Endometrial microvascular endothelial cells (primary cell): ENCODE data around the gene SPATS2. TPM values are rescaled to one million over a fixed set of nuclear protein-coding genes. Genes with fewer than 3 reads are reported as not detected.

Experiments used
- in situ Hi-C: cut with HindIII; loops from 2 replicates; pipeline ENCODE4 v1.10.0; 2017; ENCODE audit warnings: low sequenced_read_pairs, low pct_unique_long_range_greater_than_20kb; ENCODE audit errors: inconsistent ontology term
- total RNA-seq: library from RNA; depleted of rRNA; stranded (reverse); fragments of >200 nt; gene quantifications from one replicate; pipeline ENCODE4 v1.2.3, GENCODE V29; 2015; ENCODE audit errors: inconsistent ontology term

Gene SPATS2
- total RNA-seq, 1 donor from 2014 or later: 65.6 TPM

DNA sequence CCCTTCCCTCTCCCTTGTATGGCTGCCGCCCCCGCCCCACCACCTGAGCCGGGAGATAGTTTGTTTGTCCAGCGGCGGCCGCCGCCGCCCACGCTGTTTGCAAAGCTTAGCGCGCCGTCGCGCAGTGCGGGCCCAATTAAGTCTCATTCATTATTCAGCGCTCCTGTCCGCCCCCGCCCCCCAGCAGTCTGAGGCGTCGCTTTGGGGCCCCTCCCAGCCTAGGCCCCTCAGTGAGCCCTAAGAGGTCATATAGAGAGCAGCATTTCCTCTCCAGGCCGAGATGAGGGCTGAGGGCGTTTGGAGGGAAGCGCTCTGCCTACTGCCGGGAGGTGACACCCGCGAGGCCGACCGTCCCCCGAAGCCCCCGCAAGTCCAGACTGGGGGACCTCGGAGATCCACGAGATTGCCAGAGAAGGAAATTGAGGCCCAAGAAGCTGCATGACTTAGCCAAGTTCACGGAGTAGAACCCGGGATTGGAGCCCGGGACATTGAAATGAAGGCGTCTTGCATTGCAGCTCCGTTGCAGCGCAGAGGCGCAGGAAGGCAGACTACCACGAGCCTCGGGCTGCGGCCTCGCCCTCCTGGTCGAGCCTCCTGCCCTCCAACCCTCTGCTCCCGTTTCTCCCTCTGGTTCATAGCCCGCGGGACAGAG, 20.5 kb upstream of the SPATS2 start, which contains the start of gene DNAJC22:
TSS of gene DNAJC22 (plus strand) at position 230 of the 652 bp plus-strand sequence. CDS start 1,985 bp downstream, outside the sequence.
- in situ Hi-C loops: no loop called here

DNA sequence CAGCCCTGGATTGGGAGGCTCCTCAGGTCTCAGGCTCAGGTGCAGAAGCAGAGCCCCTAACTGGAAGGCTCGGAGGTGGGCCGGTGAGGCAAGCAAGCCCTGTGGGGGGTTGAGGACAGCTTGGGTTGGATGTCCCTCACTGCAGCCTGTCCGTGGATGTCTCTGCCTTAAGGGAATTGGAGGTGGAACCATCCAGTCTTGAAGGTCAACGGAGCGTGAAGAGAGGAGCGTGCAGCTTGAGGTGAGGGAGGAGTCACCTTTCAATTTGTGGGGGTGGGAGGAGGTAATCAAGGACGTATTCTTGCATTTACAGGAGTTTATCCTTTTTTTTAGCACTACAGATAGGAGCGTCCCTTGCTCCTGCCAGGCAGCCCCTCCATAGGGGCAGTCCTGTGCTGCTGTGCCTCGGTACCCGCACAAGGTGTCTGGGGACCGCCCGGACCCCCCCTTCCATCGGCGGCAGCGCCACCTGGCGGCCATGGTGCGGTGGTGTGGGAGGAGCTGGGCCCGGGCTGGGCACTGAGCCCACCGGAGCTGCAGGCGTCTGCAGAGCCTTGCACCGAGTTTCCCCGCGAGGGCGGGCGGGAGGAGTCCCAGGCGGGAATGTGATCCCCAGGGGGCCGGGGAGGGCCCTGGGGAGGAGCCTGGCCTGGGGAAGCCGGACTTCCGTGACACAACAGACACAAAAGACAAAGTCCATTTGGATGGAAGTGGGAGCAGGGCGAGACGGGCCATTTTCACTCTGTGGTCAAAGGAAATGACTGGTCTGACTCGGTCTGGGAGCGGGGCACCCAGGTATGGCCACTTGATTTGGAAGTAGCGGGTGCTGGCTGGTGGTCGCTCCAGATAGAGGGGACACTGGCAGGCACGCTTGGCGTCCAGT, 19.7 kb upstream of the SPATS2 start:
- in situ Hi-C loops: no loop called here

DNA sequence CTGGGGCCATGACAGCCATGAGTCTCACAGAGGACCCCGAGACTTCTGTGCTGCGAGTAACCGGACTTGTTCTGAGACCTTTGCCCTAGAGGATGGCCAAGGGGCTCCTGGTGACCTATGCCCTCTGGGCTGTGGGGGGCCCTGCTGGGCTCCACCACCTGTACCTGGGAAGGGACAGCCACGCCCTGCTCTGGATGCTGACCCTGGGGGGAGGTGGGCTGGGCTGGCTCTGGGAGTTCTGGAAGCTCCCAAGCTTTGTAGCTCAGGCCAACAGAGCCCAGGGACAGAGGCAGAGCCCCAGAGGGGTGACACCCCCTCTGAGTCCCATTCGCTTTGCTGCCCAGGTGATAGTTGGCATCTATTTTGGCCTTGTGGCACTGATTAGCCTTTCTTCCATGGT, 18.5 kb upstream of the SPATS2 start:
- in situ Hi-C loops: no loop called here

DNA sequence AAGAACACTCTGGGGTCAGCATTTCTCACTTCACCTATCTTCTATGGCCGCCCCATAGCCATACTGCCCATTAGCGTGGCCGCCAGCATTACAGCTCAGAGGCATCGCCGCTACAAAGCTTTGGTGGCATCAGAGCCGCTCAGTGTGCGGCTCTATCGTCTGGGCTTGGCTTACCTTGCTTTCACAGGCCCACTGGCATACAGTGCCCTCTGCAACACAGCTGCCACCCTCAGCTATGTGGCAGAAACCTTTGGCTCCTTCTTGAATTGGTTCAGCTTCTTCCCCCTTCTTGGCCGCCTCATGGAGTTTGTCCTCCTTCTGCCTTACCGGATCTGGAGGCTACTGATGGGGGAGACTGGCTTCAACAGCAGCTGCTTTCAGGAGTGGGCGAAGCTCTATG, 18.0 kb upstream of the SPATS2 start:
- in situ Hi-C loops: no loop called here

GRCh38 chr12:49352351-49352750, 14.9 kb upstream of the SPATS2 start:
- in situ Hi-C loops: no loop called here

DNA sequence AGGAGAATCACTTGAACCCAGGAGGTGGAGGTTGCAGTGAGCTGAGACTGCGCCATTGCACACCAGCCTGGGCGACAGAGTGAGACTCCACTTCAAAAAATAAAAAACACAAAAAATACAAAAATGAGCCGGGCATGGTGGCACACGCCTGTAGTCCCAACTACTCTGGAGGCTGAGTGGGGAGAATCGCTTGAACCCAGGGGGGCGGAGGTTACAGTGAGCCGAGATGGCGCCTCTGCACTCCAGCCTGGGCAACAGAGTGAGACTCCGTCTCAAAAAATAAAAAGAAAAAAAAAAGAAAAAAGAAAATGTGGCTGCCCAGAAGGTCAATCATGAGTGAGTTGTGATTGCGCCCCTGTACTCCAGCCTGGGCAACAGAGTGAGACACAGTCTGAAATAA, 11.3 kb upstream of the SPATS2 start:
- in situ Hi-C loops: no loop called here

DNA sequence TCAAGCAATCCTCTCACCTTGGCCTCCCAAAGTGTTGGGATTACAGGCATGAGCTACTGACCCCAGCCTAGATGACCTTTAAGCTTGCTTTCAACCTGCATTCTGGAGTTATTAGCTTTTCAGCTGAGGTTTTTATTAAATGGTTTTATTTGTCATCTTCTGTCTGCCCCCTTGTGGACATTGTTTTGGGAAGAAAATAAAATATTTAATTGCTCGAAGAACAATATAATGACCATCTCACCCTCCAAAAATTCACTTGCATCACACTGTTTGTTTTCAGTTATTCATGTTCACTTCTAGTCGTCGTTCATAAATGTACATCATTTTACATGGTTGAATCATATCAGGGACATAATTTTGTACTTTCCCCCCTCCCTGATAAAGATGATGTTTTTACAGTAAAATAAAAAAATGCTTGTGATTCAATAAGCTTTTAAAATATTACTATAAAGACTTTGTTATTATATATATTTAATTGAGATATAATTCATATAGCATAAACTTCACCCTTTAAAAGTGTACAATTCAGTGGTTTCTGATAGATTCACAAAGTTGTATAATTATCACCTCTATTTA, 10.1 kb upstream of the SPATS2 start:
- in situ Hi-C loops: no loop called here

DNA sequence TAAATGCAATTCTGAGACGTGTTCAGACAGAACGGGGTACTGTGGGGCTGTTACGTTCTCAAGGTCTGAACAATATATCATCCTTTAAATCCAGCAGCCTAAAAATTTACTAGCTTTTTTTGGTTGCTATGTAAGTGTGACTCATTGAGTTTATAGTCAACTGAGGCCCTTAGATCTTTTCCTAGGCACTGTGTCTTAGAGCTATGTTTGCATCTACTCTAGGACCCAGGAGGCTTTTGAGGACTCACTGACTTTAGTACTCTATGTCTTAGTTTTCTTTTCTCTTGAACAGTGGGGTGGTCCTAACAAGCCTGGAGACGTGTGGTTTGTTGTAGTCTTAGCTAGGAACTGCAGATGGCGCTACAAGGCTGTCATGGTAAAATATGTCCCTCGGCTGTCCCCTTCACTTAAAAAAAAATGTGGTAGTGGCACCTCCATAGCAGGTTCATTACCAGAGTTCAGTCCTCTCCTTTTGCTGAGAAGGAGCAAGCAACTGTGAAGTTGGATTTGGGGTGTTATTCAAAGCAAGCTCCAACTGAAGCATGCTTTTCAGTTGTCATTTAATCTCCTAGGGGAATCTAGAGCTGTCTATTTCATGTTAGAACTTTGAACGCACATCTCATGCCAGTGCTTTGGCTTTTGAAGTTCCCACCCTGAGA, 8.7 kb upstream of the SPATS2 start:
- in situ Hi-C loops: no loop called here

GRCh38 chr12:49359671-49360070, 7.6 kb upstream of the SPATS2 start:
- in situ Hi-C loops: no loop called here

DNA sequence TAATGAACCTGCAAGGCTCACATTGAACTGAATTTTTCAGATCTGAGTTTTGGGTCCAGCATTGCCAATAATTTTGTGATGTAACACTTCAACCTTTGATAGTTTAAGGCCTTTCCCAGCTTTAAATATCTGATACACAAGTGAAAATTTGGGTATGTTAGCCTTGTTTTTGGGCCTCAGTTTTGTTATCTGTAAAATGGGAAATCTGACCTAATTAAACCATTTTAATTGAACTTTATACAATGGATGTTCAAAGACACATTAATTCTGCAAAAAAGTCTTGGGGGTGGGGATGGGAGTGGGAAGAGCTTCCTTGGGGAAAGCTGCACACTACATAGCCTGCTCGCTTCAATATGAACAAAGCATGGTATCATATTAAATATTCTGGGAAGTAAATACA, 5.2 kb upstream of the SPATS2 start:
- in situ Hi-C loops: no loop called here

DNA sequence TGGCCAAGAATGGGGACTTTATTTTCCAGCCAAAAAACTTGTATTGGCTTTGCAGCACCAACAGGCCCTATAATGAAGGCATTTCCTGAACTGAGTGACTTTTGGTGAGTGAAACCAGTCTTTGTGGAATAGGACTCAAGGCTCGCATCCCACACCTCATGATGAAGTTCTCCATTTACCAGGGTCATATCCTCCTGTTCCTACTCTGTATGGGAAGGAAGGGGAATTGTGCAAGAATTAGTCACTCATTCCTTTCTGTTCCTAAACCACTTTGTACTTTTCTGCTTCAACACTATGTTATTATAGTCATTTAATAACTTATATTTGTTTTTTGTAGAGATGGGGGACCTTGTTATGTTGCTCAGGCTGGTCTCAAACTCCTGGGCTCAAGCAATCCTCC, 2.3 kb upstream of the SPATS2 start:
- in situ Hi-C loops: loop anchor here (5.0 kb wide), 1 partner anchor 147 kb away; no protein-coding TSS in a partner anchor

DNA sequence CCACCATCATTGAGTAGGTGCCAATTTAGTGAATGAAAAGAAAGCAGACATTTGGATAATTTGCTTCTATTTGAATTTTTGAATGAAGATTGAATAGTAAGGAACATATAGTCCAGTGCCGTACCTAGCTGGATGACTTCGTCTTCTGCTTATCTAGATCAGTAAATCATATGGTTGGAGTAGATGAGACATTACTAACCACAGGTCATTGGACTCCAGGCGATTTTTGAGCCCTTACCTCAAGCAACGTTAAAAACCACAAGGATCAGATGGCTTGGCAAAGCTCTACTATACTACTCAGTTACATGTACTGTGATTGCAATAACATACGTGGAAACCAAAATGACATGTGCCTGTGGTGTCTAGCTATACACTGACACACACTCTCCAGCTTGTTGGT, 1.7 kb upstream of the SPATS2 start:
- in situ Hi-C loops: loop anchor here (5.0 kb wide), 1 partner anchor 147 kb away; no protein-coding TSS in a partner anchor

- in situ Hi-C loops: loop anchor here (5.0 kb wide), 1 partner anchor 146 kb away; no protein-coding TSS in a partner anchor
Measured at GRCh38 chr12:49366096-49366651, 1.1 kb upstream of the SPATS2 start.

DNA sequence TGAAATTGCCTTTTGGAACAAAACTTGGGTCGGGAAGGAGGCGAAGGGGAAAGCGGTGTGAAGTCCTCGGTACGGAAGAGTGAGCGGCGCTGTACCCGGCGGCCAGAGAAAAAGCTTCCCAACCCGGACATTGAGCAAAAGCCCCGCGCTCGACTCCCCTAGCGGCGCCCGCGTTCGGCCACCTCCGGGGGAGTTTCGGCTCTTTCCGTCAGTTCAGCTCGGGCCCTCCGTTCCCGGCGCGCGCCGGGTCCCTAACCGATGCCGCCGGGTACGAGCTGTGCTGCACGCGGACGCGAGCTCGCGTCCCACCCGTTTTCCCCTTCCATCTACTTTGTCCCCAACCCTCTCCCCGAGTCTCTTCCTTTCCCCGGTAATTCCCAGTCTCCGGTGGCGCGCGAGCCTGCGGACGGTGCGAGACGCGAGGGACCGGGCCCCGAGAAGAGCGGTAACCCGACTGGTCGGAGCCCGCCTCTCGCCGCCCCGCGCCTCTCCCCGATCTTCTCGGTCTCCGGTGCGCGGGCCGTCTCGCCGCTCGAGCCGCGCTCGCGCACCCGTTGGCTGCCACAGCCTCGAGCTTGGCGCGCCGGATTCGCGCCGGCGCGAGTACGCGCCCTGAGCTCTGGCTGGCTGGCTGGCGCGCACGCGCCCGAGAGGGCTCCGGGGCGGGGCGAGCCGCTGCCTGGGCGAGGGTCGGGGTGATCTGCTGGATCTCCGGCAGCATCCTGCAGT, 446 bp upstream of the SPATS2 start:
- in situ Hi-C loops: loop anchor here (5.0 kb wide), 1 partner anchor 145 kb away; no protein-coding TSS in a partner anchor

GRCh38 chr12:49368240-49368600, 958 bp downstream of the SPATS2 start:
- in situ Hi-C loops: loop anchor here (5.0 kb wide), 1 partner anchor 144 kb away; no protein-coding TSS in a partner anchor

- in situ Hi-C loops: loop anchor here (5.0 kb wide), 1 partner anchor 143 kb away; no protein-coding TSS in a partner anchor
Measured at GRCh38 chr12:49369411-49370145, 2.3 kb downstream of the SPATS2 start.

DNA sequence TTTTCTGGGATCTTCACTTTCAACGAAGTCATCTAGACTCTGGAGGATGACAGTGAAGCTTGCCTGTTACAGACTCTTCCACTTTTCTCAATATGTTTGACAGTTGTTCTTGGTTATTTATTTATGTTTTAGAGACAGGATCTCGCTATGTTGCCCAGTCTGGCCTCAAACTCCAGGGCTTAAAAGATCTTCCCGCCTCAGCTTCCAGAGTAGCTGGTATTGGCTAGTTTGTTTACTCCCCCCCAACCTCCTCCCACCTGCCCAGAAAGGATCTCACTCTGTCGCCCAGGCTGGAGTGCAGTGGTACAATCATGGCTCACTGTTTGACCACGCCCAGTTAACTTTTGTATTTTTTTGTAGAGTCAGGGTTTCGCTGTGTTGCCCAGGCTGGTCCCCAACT, 3.3 kb downstream of the SPATS2 start:
- in situ Hi-C loops: no loop called here

DNA sequence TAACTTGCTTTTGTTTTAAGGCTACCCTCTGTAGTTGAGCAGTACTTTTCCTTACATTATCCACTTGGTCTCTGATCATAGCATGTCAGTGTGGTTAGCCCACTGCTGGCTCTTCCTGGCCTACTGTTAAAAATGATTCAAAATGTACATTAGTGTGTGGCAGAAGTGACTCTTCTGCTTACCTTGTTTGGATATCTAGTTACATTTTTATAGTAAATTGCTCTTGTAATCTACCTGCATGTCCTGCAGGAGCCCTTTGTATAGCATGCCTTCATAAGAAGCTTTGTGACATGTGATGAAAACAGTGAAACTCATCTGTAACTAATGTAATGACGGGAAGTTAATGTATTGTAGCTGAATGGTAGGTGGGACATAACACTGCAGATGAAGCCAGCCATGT, 8.1 kb downstream of the SPATS2 start:
- in situ Hi-C loops: no loop called here
